ENCODE results near the gene TMEM41A.
A peak's percentile ranks its signal among the peaks of the same experiment; 100 is the strongest.
"Not testable (repeated sequence)": the region's sequence is repeated elsewhere in the genome, so short reads cannot be mapped to it uniquely, and the experiment has no call there.

TMEM41A gene

DNA sequence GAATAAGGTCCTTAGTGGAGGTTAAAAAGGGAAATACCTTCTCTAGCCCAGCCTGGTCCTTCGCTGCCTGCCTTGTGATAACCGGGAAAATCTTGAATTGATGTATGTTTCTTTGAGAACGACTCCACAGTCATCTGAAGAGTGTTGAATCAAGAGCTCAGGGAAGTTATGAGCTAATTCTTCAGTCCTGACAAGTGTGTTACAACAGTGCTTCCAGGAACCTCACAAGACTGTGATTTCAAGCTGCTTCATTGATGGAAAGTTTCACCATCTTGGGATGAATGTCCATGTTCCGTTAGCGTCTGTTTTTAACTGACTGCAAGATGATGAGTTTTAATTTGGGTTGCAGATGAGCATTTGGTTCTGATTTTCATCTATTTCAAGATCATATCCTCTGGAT lies 12.4 kb downstream of the TMEM41A start:
- no peak for DNase-seq

- DNase-seq = no peak
Observed at GRCh38 chr3:185484296-185484695, 14.5 kb downstream of the TMEM41A start.

- DNase-seq = no peak
Observed at GRCh38 chr3:185479373-185479945, 19.4 kb downstream of the TMEM41A start.

- DNase-seq = no peak
Observed at GRCh38 chr3:185477316-185477715, 21.5 kb downstream of the TMEM41A start.

- DNase-seq = not testable (repeated sequence)
Observed at GRCh38 chr3:185474922-185475321, 23.9 kb downstream of the TMEM41A start.

GRCh38 chr3:185473290-185473815 lies 25.5 kb downstream of the TMEM41A start:
- no peak for DNase-seq

GRCh38 chr3:185470323-185470722 lies 28.5 kb downstream of the TMEM41A start:
- DNase-seq = no peak

GRCh38 chr3:185469542-185469941 lies 29.3 kb downstream of the TMEM41A start:
- no peak for DNase-seq

GRCh38 chr3:185466123-185466522 lies 32.7 kb downstream of the TMEM41A start:
- DNase-seq = not testable (repeated sequence)

GRCh38 chr3:185465471-185465870 lies 33.4 kb downstream of the TMEM41A start:
- no peak for DNase-seq

GRCh38 chr3:185460719-185461350 lies 38.0 kb downstream of the TMEM41A start:
- no peak for DNase-seq

DNA sequence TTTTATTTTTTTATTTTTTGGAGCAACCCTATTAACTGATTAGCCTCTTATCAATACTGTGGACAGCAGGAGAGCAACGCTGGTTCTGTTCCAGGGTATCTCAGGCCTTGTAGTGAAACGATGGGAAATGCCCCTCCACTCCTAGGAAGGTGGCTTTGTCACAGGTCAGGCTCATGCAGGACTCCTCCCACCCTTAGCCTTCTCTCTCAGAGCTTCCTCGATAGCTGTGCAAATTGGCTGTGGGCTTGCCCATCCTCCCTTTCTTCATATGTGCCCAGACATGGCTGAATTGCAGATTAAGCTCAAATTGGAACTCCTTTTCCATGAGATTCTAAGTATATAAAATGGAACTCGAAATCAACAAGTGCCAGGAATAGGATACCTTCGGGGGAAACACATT lies 38.5 kb downstream of the TMEM41A start:
- no peak for DNase-seq

GRCh38 chr3:185457376-185457775 lies 41.5 kb downstream of the TMEM41A start:
- no peak for DNase-seq

- DNase-seq = not testable (repeated sequence)
Observed at GRCh38 chr3:185451432-185451831, 47.4 kb downstream of the TMEM41A start.

DNA sequence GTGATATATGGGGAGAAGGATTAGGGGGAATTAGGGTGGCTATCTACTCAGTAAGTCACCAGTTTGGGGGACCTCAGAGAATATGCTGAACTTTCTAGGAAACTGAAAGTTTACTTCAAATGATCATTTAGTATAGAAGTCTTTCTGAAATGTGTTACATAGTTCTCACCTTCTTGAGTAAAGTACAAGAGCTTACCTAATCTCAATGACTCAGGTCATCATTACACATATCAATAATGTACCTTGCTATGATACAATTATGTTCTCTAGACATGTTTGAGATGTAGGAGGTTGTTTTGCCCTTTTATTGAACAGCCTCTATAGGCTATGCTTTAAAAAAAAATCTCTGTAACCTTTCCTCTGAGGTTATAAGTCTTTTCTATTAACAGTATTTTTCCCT lies 50.7 kb downstream of the TMEM41A start:
- DNase-seq = no peak

DNA sequence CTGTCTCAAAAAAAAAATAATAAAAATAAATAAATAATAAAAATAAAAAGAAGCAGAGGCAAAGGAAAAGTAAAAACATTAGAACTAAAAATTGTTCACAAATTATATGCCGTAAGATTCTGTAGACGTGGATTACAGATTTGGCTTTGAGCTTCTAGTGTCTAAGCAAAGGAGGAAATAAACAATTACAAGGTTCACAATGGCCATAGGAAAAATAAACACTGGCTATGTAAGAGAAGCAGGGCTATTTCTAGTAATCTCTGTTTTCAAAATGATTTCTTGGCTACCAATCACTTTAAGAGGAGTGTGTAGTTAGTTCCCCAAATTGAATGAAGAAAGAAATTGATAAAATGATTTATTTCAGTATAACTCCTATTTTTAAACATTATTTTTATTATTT lies 54.5 kb downstream of the TMEM41A start:
- no peak for DNase-seq

- no peak for DNase-seq
Observed at GRCh38 chr3:185442031-185442430, 56.8 kb downstream of the TMEM41A start.

GRCh38 chr3:185439745-185440466 lies 58.9 kb downstream of the TMEM41A start:
- peak; percentile 22 for DNase-seq
